Measurements from ENCODE around the gene ATP8A1.

DNA sequence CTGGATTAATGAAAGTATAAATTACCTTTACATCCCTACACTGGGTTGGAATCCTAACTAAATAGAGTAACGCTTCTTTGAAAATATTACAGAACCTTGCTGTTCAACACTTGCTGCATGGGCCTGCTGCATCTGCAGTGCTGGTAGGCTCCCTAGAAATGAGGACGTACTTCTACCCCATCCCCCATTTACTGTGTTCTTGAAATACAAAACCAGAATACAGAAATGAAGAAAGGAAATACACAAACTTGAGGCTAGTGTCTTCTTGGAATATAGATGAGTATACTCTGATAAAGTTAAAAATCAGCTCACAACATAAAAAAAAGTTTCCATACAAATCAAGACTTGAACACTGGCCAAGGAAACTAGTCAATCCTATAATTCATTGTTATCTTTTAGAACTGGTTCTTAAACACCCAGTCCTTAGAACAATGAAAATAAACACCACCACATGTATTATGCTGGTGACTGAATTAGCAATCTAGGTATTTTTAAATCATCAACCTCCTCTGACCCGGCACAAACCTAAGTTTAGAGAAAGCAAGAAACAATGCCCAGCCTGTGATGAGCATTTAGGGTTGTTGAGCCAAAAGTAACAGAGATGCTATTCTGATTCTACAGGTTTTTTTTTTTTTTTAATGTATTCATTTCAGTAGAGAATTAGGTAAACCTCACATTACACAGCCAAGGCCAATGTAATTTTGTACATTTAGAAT, 49.7 kb downstream of the ATP8A1 start:
- TF ChIP-seq POLR2AphosphoS5 (IDR thresholded peaks at IDR 0.05; ENCODE audit: low read depth, low read length), result no peak
- no peak for TF ChIP-seq POLR2A (IDR thresholded peaks at IDR 0.05; ENCODE audit: low read depth, low read length)
- no peak for TF ChIP-seq PAX5 (IDR thresholded peaks at IDR 0.05; ENCODE audit: insufficient read depth, low read length, severe bottlenecking)
- no peak for TF ChIP-seq TAF1 (IDR thresholded peaks at IDR 0.05; ENCODE audit: low read depth, low read length)
- TF ChIP-seq SPI1 (IDR thresholded peaks at IDR 0.05; ENCODE audit: low read depth, low read length), result no peak
